NCI-H774 (cell line): ENCODE results near the gene GNAI3.

Experiments used
- DNase-seq: peaks from one replicate; lab custom pipeline; 2025; lab: John Stamatoyannopoulos, UW

GNAI3 gene

GRCh38 chr1:109598655-109599054, 50.2 kb downstream of the GNAI3 start:
- DNase-seq = no peak

GRCh38 chr1:109603229-109603628, 54.8 kb downstream of the GNAI3 start:
- DNase-seq = no peak

- no peak for DNase-seq
Observed at GRCh38 chr1:109605381-109605780, 57.0 kb downstream of the GNAI3 start.

DNA sequence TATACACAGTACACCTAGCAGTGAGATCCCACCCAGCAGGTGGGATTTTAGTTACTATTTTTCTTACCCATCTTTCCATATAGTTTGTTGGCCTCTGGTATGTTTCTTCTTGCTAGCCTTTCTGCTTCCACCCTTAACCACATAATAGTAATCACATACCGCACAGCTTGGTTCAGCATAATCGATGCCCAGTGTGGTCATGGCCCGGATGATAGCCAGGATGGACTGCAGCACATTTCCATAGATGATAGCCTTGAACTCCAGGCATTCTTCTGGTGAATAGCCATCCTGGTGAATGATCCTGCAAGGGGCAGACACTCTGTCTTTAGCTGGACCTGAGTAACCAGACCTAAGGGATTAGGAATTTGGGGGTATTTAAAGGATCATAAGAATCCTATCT, 61.5 kb downstream of the GNAI3 start:
- DNase-seq = no peak

- no peak for DNase-seq
Observed at GRCh38 chr1:109610609-109611307, 62.3 kb downstream of the GNAI3 start.

DNA sequence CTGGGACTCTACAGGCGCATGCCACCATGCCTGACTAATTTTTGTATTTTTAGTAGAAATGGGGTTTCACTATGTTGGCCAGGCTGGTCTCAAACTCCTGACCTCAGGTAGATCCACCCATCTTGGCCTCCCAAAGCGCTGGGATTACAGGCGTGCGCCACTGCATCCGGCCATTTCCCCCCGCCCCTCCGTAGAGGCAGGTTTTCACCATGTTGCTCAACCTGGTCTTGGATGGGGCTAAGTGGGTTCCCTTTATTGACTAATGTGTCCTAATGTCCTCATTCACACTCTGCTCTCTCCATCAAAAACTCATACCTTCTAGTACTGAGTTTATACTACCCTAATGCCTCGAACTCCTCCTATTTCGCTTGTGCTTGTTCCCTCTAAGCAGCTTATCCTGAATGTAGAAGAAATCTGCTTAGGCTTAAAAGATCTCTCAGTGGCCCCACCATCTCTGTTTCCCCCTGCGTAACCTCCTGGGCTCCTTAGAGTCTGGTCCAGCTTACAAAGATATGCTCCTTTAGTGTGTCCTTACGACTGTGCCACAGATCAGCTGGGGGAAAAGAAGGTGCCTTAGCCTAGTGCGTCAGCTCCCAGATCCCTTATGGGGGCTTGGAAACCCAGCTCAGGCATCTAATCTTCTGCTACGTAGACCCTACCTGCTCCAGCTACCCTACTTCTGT, 63.0 kb downstream of the GNAI3 start:
- DNase-seq = no peak

- DNase-seq = no peak
Observed at GRCh38 chr1:109613361-109614147, 65.1 kb downstream of the GNAI3 start.

DNA sequence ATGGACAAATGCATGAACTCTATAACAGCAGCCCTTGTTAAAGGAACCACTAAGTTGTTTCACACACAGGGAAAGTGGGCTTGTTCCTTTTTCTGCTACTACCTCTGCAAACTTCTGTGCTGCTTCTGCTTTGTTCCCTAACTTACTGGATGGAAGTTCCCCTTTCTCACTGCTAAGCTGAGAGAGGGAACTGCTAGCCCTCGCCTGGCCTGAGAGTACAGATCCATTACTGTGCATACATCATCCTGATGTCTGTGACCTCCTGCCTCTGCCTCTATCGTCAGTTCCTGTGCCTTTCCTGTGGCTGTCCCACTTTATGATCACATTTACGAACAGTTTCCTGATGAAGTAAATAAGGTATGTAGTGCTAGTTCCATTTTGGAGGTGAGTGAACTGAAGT, 67.5 kb downstream of the GNAI3 start:
- DNase-seq = no peak

DNA sequence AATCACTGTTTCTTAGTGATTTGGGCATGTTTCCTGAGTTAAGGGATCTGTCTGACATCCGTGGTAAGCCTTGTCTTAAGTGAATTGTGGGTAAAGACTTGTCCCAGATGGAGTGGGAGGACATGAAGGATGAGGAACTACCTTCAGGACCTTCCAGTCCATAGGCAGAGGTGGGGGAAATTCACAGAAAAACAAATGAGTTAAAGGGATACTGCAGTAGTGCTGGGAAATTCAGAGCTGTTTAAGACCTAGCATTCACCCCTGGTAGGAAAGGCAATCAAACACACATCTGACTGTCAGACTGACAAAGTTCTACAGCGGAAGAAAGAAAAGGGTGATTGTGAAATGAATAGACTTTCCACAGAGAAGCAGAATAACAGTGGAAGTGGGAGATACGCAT, 68.0 kb downstream of the GNAI3 start:
- DNase-seq = no peak

GRCh38 chr1:109617291-109617801, 68.9 kb downstream of the GNAI3 start:
- no peak for DNase-seq

- DNase-seq = no peak
Observed at GRCh38 chr1:109618661-109619575, 70.5 kb downstream of the GNAI3 start.

DNA sequence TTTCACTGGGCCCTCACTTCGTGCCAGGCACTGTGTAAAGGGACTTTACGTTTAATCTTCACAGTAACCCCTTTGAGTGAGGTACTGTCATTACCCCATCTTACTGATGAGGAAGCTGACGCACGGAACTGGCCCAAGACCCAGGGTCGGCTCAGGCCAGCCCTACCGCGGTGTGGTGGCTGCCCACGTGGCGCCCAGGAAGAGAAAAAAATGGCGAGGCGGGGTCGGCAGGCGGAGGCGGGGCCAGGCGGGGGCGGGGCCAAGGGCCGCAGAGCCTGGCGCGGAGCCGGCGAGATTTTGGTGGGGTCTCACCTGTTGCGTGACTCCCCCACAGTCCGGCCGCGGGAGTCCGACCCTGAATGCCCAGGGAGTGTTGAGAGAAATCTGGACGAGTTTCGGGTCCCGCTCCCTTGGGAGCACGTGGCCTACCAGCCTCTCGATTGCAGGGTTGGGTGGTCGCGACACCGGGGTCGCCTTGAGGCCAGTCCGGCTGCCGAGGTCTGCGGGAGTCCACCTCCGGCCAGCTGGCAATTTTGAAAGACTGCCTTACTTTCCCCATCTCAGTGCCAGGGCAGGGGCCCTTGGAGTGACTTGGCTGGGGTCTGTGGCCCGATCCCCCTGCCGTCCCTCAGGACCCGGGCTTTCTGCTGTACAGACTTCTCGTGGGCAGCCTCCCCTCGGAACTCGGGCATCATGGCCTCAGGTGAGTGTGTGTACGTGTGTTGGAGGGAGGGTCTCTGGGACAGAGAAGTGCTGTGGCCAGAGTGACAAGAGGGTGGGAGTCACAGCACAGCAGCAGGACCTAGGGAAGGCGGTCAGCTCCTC, 71.4 kb downstream of the GNAI3 start, which contains the start of the genes AMPD2 and GNAT2:
TSS of gene AMPD2 (plus strand) at position 262 of the 825 bp plus-strand sequence. CDS start 1,339 bp downstream, outside the sequence.
TSS of gene GNAT2 (minus strand) at position 41 of the 825 bp plus-strand sequence. CDS start 6,746 bp downstream, outside the sequence.
- DNase-seq = peak; percentile 57

DNA sequence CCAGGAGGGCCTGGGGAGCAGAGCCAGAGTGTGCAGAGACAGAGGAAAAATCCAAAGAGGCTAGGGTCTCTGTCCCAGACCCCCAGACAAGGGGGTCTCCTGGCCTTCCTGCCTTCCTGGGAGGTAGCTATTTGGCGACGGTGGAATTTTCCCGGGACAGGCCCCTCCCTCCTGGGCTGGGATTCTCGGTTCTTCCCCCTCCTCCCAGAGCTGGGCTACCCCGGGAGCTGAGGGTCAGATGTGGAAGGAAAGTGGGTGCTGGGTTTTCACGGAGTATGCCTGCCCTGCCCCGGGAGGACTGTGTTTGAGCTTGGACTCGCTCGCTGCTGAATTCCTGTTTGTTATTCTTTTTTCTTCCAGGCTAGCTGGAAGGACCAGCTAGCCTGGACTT, 72.0 kb downstream of the GNAI3 start:
- no peak for DNase-seq

DNA sequence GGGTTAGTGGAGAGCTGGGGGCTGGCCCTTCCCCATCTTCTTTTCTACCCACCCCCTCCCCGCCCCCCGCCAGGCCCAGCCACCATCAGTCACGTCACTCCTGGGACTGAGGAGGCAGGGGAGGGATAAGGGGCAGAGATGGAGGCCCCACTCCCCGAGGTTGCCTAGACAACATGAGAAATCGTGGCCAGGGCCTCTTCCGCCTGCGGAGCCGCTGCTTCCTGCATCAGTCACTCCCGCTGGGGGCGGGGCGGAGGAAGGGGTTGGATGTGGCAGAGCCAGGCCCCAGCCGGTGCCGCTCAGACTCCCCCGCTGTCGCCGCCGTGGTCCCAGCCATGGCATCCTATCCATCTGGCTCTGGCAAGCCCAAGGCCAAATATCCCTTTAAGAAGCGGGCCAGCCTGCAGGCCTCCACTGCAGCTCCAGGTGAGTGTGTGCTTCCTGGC, 72.4 kb downstream of the GNAI3 start:
- peak; percentile 79 for DNase-seq

DNA sequence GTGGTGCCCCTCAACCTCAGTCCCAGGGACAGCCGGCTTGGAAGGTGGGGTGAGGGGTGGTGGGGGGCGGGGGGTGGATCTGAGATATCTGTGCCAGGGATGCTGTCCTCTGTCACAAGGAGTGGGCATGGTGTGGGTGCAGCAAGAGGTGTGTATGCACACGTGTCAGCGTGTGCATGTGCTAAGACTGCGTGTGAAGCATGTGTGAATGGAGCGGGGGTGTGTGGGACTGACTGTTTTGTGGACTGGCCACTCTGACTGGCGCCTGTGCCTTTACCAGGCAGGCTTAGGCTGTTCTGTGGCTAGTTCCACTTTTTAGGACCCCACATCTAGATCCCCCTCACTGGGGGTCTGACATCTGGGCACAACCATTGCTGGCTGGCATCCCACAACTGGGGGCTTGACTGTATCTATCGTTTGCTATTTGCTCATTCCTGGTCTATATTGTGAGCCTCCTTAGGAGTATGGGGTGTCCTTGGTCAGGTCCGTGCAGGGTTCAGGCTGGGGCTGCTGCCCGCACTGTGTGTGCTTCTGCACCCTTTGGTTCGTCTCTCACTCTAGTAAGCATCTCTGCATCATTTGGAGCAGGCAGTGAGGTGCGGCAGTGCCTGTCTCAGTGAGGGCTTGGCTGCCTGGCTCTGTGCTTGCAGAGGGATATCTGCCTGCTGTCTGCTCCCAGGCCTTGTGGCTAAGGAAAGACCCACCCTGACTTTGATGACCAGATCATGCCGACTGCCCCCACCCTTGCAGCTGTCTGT, 73.1 kb downstream of the GNAI3 start:
- DNase-seq = no peak

DNA sequence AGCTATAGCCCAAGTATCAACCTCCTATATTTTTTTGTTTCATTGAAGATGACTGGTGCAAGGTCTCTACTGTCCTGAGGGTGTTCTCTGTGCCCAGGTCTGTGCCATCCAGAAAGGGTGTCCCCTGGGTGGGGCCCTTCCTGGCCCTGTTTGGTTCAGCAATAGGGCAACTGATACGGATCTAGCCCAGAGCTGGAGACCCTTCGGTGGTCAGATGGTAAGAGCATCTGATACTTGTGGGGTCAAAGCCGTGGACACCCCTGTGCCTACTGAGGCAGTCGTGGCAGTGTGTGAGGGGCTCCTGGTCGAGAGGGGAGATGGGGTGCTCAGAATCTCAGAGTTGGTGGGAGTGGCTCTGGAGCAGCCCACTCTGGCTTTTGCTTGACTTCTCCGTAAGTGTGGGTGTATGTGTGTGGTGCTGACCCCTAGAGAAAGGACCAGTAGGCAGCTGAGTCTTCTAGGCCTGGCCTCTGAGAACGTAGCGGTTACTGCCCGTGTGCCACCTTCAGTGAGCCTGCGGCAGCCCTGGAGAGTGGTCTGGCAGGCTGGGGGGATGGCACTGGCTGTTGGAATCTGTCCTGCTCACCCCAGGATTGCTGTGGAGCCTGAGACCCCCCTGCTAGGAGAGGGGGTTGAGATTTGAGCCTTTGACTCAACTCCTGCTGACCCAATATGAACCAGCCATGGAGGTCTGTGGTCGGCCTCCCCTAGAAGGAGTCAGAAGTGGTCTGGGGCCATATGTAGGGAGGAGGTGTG, 73.9 kb downstream of the GNAI3 start:
- no peak for DNase-seq

GRCh38 chr1:109622895-109623294, 74.5 kb downstream of the GNAI3 start:
- DNase-seq = no peak

DNA sequence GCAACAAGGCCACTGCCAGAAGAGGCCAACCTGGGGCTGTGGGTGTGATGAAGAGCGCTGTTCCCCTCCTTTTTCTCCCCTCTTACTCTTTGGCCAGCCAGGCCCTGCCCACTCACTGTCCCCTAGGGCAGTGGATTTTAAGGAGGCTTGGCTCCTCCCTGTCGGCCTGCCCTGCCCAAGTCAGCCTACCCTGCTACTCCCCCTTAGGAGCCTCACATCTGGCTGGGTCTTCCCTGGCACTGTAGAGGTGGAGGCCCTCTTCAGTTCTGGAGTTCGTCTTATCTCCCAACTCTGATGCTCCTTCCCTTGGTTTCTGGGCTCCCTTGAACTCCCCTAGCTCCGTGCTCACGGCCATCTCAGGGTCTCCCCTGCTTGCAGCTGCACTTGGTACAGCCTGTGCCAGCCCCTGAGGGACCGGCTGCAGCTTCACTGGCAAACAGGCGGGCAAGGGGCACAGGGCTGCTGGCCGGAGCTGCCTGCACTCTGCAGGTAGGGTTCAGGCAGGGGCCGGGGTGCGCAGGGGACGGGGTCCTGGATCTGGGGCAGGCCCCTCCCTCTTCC, 75.3 kb downstream of the GNAI3 start:
- DNase-seq = no peak
